ENCODE results near the gene OAS1.
"Not testable (repeated sequence)": the region's sequence is repeated elsewhere in the genome, so short reads cannot be mapped to it uniquely, and the experiment has no call there.

OAS1 gene

GRCh38 chr12:112926416-112927033 is 19.8 kb downstream of the OAS1 start:
- H3K36me3 ChIP-seq (ENCODE audit: control insufficient read depth in 1 of 2, insufficient read depth in 2 of 2, low read length in 2 of 2); H3K27ac ChIP-seq (ENCODE audit: low read length); H3K9me3 ChIP-seq (ENCODE audit: control insufficient read depth in 1 of 2, low read length in 2 of 2); H3K4me3 ChIP-seq (ENCODE audit: low read depth in 1 of 2, low read length in 2 of 2); H3K27me3 ChIP-seq (ENCODE audit: low read depth, low read length); H3K4me1 ChIP-seq (ENCODE audit: control insufficient read depth in 1 of 2, insufficient read depth in 2 of 2, low read length in 2 of 2): not testable (repeated sequence)

- Histone ChIP-seq H3K9me3 (ENCODE audit: control insufficient read depth in 1 of 2, low read length in 2 of 2) (no peaks in the 10 kb centered on the region), H3K4me1 (ENCODE audit: control insufficient read depth in 1 of 2, insufficient read depth in 2 of 2, low read length in 2 of 2) (no peaks in the 10 kb centered on the region), H3K36me3 (ENCODE audit: control insufficient read depth in 1 of 2, insufficient read depth in 2 of 2, low read length in 2 of 2) (no peaks in the 10 kb centered on the region), H3K27me3 (ENCODE audit: low read depth, low read length) (no peaks in the 10 kb centered on the region), H3K27ac (ENCODE audit: low read length) (no peak overlapping the region), H3K4me3 (ENCODE audit: low read depth in 1 of 2, low read length in 2 of 2) (no peak overlapping the region)
These were observed 20.7 kb downstream of the OAS1 start for GRCh38 chr12:112927475-112927874.

GRCh38 chr12:112927925-112928324 is 21.2 kb downstream of the OAS1 start:
- H3K4me1 ChIP-seq (ENCODE audit: control insufficient read depth in 1 of 2, insufficient read depth in 2 of 2, low read length in 2 of 2), result no peaks in the 10 kb centered on the region
- H3K9me3 ChIP-seq (ENCODE audit: control insufficient read depth in 1 of 2, low read length in 2 of 2), result no peaks in the 10 kb centered on the region
- no peak overlapping the region for H3K27ac ChIP-seq (ENCODE audit: low read length)
- no peaks in the 10 kb centered on the region for H3K36me3 ChIP-seq (ENCODE audit: control insufficient read depth in 1 of 2, insufficient read depth in 2 of 2, low read length in 2 of 2)
- H3K27me3 ChIP-seq (ENCODE audit: low read depth, low read length), result no peaks in the 10 kb centered on the region
- H3K4me3 ChIP-seq (ENCODE audit: low read depth in 1 of 2, low read length in 2 of 2), result no peak overlapping the region

- Histone ChIP-seq H3K27ac (ENCODE audit: low read length) (no peak overlapping the region), H3K36me3 (ENCODE audit: control insufficient read depth in 1 of 2, insufficient read depth in 2 of 2, low read length in 2 of 2) (no peaks in the 10 kb centered on the region), H3K27me3 (ENCODE audit: low read depth, low read length) (no peaks in the 10 kb centered on the region), H3K9me3 (ENCODE audit: control insufficient read depth in 1 of 2, low read length in 2 of 2) (no peaks in the 10 kb centered on the region), H3K4me3 (ENCODE audit: low read depth in 1 of 2, low read length in 2 of 2) (no peak overlapping the region), H3K4me1 (ENCODE audit: control insufficient read depth in 1 of 2, insufficient read depth in 2 of 2, low read length in 2 of 2) (no peaks in the 10 kb centered on the region)
These were observed 22.2 kb downstream of the OAS1 start for GRCh38 chr12:112928978-112929377.

- Histone ChIP-seq H3K27me3 (ENCODE audit: low read depth, low read length) (no peaks in the 10 kb centered on the region), H3K27ac (ENCODE audit: low read length) (no peak overlapping the region), H3K4me1 (ENCODE audit: control insufficient read depth in 1 of 2, insufficient read depth in 2 of 2, low read length in 2 of 2) (no peaks in the 10 kb centered on the region), H3K9me3 (ENCODE audit: control insufficient read depth in 1 of 2, low read length in 2 of 2) (no peaks in the 10 kb centered on the region), H3K36me3 (ENCODE audit: control insufficient read depth in 1 of 2, insufficient read depth in 2 of 2, low read length in 2 of 2) (no peaks in the 10 kb centered on the region), H3K4me3 (ENCODE audit: low read depth in 1 of 2, low read length in 2 of 2) (no peak overlapping the region)
These were observed 23.0 kb downstream of the OAS1 start for GRCh38 chr12:112929715-112930114.

GRCh38 chr12:112930350-112930749 is 23.6 kb downstream of the OAS1 start:
- Histone ChIP-seq H3K9me3 (ENCODE audit: control insufficient read depth in 1 of 2, low read length in 2 of 2) (no peaks in the 10 kb centered on the region), H3K36me3 (ENCODE audit: control insufficient read depth in 1 of 2, insufficient read depth in 2 of 2, low read length in 2 of 2) (no peaks in the 10 kb centered on the region), H3K27me3 (ENCODE audit: low read depth, low read length) (no peaks in the 10 kb centered on the region), H3K27ac (ENCODE audit: low read length) (no peak overlapping the region), H3K4me3 (ENCODE audit: low read depth in 1 of 2, low read length in 2 of 2) (no peak overlapping the region), H3K4me1 (ENCODE audit: control insufficient read depth in 1 of 2, insufficient read depth in 2 of 2, low read length in 2 of 2) (no peaks in the 10 kb centered on the region)

GRCh38 chr12:112932485-112933128 is 25.8 kb downstream of the OAS1 start:
- H3K4me1 ChIP-seq (ENCODE audit: control insufficient read depth in 1 of 2, insufficient read depth in 2 of 2, low read length in 2 of 2), result no peaks in the 10 kb centered on the region
- no peaks in the 10 kb centered on the region for H3K9me3 ChIP-seq (ENCODE audit: control insufficient read depth in 1 of 2, low read length in 2 of 2)
- H3K36me3 ChIP-seq (ENCODE audit: control insufficient read depth in 1 of 2, insufficient read depth in 2 of 2, low read length in 2 of 2), result no peaks in the 10 kb centered on the region
- no peak overlapping the region for H3K27ac ChIP-seq (ENCODE audit: low read length)
- H3K4me3 ChIP-seq (ENCODE audit: low read depth in 1 of 2, low read length in 2 of 2), result no peak overlapping the region
- H3K27me3 ChIP-seq (ENCODE audit: low read depth, low read length), result no peaks in the 10 kb centered on the region

- no peak overlapping the region for H3K27ac ChIP-seq (ENCODE audit: low read length)
- H3K27me3 ChIP-seq (ENCODE audit: low read depth, low read length), result no peaks in the 10 kb centered on the region
- H3K4me3 ChIP-seq (ENCODE audit: low read depth in 1 of 2, low read length in 2 of 2), result no peak overlapping the region
- no peaks in the 10 kb centered on the region for H3K36me3 ChIP-seq (ENCODE audit: control insufficient read depth in 1 of 2, insufficient read depth in 2 of 2, low read length in 2 of 2)
- no peaks in the 10 kb centered on the region for H3K9me3 ChIP-seq (ENCODE audit: control insufficient read depth in 1 of 2, low read length in 2 of 2)
- no peaks in the 10 kb centered on the region for H3K4me1 ChIP-seq (ENCODE audit: control insufficient read depth in 1 of 2, insufficient read depth in 2 of 2, low read length in 2 of 2)
These were observed 26.4 kb downstream of the OAS1 start for GRCh38 chr12:112933129-112933505.

- H3K27ac ChIP-seq (ENCODE audit: low read length), result no peak overlapping the region
These were observed 29.5 kb downstream of the OAS1 start for GRCh38 chr12:112936264-112936663.

GRCh38 chr12:112936927-112937326 is 30.2 kb downstream of the OAS1 start:
- H3K36me3 ChIP-seq (ENCODE audit: control insufficient read depth in 1 of 2, insufficient read depth in 2 of 2, low read length in 2 of 2), result no peaks in the 10 kb centered on the region
- H3K4me1 ChIP-seq (ENCODE audit: control insufficient read depth in 1 of 2, insufficient read depth in 2 of 2, low read length in 2 of 2), result peaks cover 4 to 10% of the 10 kb centered on the region in 2 donors
- no peaks in the 10 kb centered on the region for H3K27me3 ChIP-seq (ENCODE audit: low read depth, low read length)
- H3K27ac ChIP-seq (ENCODE audit: low read length), result no peak overlapping the region
- H3K4me3 ChIP-seq (ENCODE audit: low read depth in 1 of 2, low read length in 2 of 2), result no peak overlapping the region
- H3K9me3 ChIP-seq (ENCODE audit: control insufficient read depth in 1 of 2, low read length in 2 of 2), result no peaks in the 10 kb centered on the region

More at GRCh38 chr12:112936264-112936663, 29.5 kb downstream of the OAS1 start:
- H3K9me3 ChIP-seq (ENCODE audit: control insufficient read depth in 1 of 2, low read length in 2 of 2), result no peaks in the 10 kb centered on the region
- H3K36me3 ChIP-seq (ENCODE audit: control insufficient read depth in 1 of 2, insufficient read depth in 2 of 2, low read length in 2 of 2), result no peaks in the 10 kb centered on the region
- no peak overlapping the region for H3K4me3 ChIP-seq (ENCODE audit: low read depth in 1 of 2, low read length in 2 of 2)
- H3K27me3 ChIP-seq (ENCODE audit: low read depth, low read length), result no peaks in the 10 kb centered on the region
- H3K4me1 ChIP-seq (ENCODE audit: control insufficient read depth in 1 of 2, insufficient read depth in 2 of 2, low read length in 2 of 2), result peaks cover 4 to 10% of the 10 kb centered on the region in 2 donors

GRCh38 chr12:112937741-112938719 is 31.3 kb downstream of the OAS1 start, which contains the start of gene OAS3:
Gene OAS3 (plus strand): TSS chr12:112938474. CDS start chr12:112938531, 57 bp downstream.
- Histone ChIP-seq H3K27me3 (ENCODE audit: low read depth, low read length) (no peaks in the 10 kb centered on the region), H3K4me1 (ENCODE audit: control insufficient read depth in 1 of 2, insufficient read depth in 2 of 2, low read length in 2 of 2) (peaks cover 4 to 10% of the 10 kb centered on the region in 2 donors), H3K9me3 (ENCODE audit: control insufficient read depth in 1 of 2, low read length in 2 of 2) (no peaks in the 10 kb centered on the region), H3K4me3 (ENCODE audit: low read depth in 1 of 2, low read length in 2 of 2) (peak within 1 kb of the TSS; percentile 84 to 94), H3K27ac (ENCODE audit: low read length) (peak within 1 kb of the TSS; percentile 71), H3K36me3 (ENCODE audit: control insufficient read depth in 1 of 2, insufficient read depth in 2 of 2, low read length in 2 of 2) (no peaks in the 10 kb centered on the region)
